GM19395 (cell line): Measurements from ENCODE around the gene BNC2.
"Not testable (repeated sequence)": the region's sequence is repeated elsewhere in the genome, so short reads cannot be mapped to it uniquely, and the experiment has no call there.

Experiments used
- ATAC-seq: cut with Tn5 transposase; IDR thresholded peaks from one replicate; pipeline ENCODE4 v1.9.1; 2021; ENCODE audit warnings: mild to moderate bottlenecking, moderate library complexity; ENCODE audit not compliant: unreplicated experiment

BNC2 gene

GRCh38 chr9:16519001-16519400 lies 351.5 kb downstream of the BNC2 start:
- no peak for ATAC-seq

GRCh38 chr9:16516891-16517290 lies 353.6 kb downstream of the BNC2 start:
- ATAC-seq: no peak

- ATAC-seq: no peak
Measured at GRCh38 chr9:16515879-16516301, 354.6 kb downstream of the BNC2 start.

- no peak for ATAC-seq
Measured at GRCh38 chr9:16515207-16515606, 355.3 kb downstream of the BNC2 start.

- ATAC-seq: no peak
Measured at GRCh38 chr9:16514131-16514530, 356.3 kb downstream of the BNC2 start.

GRCh38 chr9:16512281-16512680 lies 358.2 kb downstream of the BNC2 start:
- ATAC-seq: no peak

- ATAC-seq: no peak
Measured at GRCh38 chr9:16510482-16510881, 360.0 kb downstream of the BNC2 start.

GRCh38 chr9:16509997-16510396 lies 360.5 kb downstream of the BNC2 start:
- ATAC-seq: no peak

GRCh38 chr9:16505199-16505598 lies 365.3 kb downstream of the BNC2 start:
- ATAC-seq: no peak

GRCh38 chr9:16501726-16502125 lies 368.7 kb downstream of the BNC2 start:
- ATAC-seq: no peak

GRCh38 chr9:16501141-16501540 lies 369.3 kb downstream of the BNC2 start:
- no peak for ATAC-seq

- ATAC-seq: no peak
Measured at GRCh38 chr9:16500386-16500785, 370.1 kb downstream of the BNC2 start.

- ATAC-seq: no peak
Measured at GRCh38 chr9:16499892-16500291, 370.6 kb downstream of the BNC2 start.

GRCh38 chr9:16496908-16497307 lies 373.6 kb downstream of the BNC2 start:
- no peak for ATAC-seq

- no peak for ATAC-seq
Measured at GRCh38 chr9:16487915-16488314, 382.6 kb downstream of the BNC2 start.

GRCh38 chr9:16485575-16486321 lies 384.7 kb downstream of the BNC2 start:
- ATAC-seq: no peak

GRCh38 chr9:16485160-16485559 lies 385.3 kb downstream of the BNC2 start:
- no peak for ATAC-seq

- no peak for ATAC-seq
Measured at GRCh38 chr9:16484744-16485143, 385.7 kb downstream of the BNC2 start.

GRCh38 chr9:16484180-16484579 lies 386.3 kb downstream of the BNC2 start:
- ATAC-seq: no peak

GRCh38 chr9:16482764-16483163 lies 387.7 kb downstream of the BNC2 start:
- no peak for ATAC-seq

GRCh38 chr9:16480584-16480983 lies 389.9 kb downstream of the BNC2 start:
- ATAC-seq: not testable (repeated sequence)

- no peak for ATAC-seq
Measured at GRCh38 chr9:16475996-16476395, 394.5 kb downstream of the BNC2 start.

- no peak for ATAC-seq
Measured at GRCh38 chr9:16475257-16475656, 395.2 kb downstream of the BNC2 start.
